ENCODE measurements around the gene LY9. TPM values are rescaled to one million over a fixed set of nuclear protein-coding genes. Genes with fewer than 3 reads are reported as not detected.

Gene LY9
- polyA plus RNA-seq, 1 of the 3 experiments (the other 2 are of a cell fraction) = not detected

DNA sequence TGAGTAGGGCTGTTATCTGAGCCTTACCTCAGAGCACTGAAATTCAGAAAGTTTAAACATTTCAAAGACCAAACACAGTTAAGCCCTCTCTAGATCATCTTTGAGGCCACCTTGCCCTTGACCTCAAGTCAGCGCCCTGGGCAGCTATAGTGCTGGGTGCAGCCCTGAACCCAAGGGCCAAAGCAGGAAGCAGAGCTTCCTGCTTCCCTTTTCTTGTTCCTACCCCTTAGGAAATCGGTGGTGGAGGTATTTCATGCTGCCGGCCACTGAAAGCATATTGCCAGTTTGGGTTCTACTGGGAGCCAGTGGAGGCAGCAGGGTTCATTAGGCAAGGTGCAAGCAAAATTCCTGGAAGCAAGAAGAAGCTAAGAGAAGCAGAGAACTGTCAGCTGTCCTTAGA lies 40.6 kb downstream of the LY9 start:
- ChIA-PET CTCF (interaction anchor here (0.7 kb wide), 1 partner anchor 260 kb away, joined by 3 read pairs; no protein-coding TSS in a partner anchor), POLR2A (no interaction called here)
- 0% methylated on average over 2 of the region's 3 CpGs for WGBS (ENCODE audit: low lambda C conversion rate)
- Histone ChIP-seq H3K36me3 (replicated peaks in 1 of 2; ENCODE audit: control insufficient read depth in 1 of 2, insufficient read depth in 2 of 2, low read length in 1 of 2) (no peaks in the 10 kb centered on the region), H3K4me1 (ENCODE audit: control insufficient read depth in 1 of 2, insufficient read depth in 2 of 2, low read depth in 1 of 2, low read length in 1 of 2) (no peaks in the 10 kb centered on the region), H3K4me3 (ENCODE audit: low read depth in 2 of 2, low read length in 1 of 2) (no peak overlapping the region), H4K20me1 (ENCODE audit: insufficient read depth) (no peaks in the 10 kb centered on the region), H3K27ac (ENCODE audit: low read depth in 2 of 2, low read length in 1 of 2) (no peak overlapping the region), H3K4me2 (no peak overlapping the region), H3F3A (replicated peaks; ENCODE audit: insufficient read depth) (no peaks in the 10 kb centered on the region), H3K9me2 (no peaks in the 10 kb centered on the region), H3K27me3 (ENCODE audit: insufficient read depth) (peaks cover 30% of the 10 kb centered on the region; the same call in 1 of the 2 replicates), H2AFZ (ENCODE audit: low read depth) (no peak overlapping the region), H3K9me3 (no peaks in the 10 kb centered on the region), H3K9ac (no peak overlapping the region), H3K79me2 (ENCODE audit: insufficient read depth) (no peaks in the 10 kb centered on the region)
- TF ChIP-seq FOXM1 (IDR thresholded peaks at IDR 0.05; ENCODE audit: low read depth) (no peak), JUND (IDR thresholded peaks at IDR 0.05) (no peak), MAX (IDR thresholded peaks at IDR 0.05; ENCODE audit: low read depth) (no peak), FOXJ3 (CRISPR knock-in tag; IDR thresholded peaks at IDR 0.05) (no peak), TCF12 (IDR thresholded peaks at IDR 0.05) (no peak), SIN3A (IDR thresholded peaks at IDR 0.05; ENCODE audit: borderline replicate concordance, low read depth, low read length) (no peak), EZH2phosphoT487 (IDR thresholded peaks at IDR 0.05; ENCODE audit: borderline replicate concordance, low read depth) (no peak), MXI1 (IDR thresholded peaks at IDR 0.05; ENCODE audit: low read depth, low read length) (no peak), CHD2 (IDR thresholded peaks at IDR 0.05; ENCODE audit: low read length, partially characterized antibody) (no peak)
- TF ChIP-seq, protein P1, sequence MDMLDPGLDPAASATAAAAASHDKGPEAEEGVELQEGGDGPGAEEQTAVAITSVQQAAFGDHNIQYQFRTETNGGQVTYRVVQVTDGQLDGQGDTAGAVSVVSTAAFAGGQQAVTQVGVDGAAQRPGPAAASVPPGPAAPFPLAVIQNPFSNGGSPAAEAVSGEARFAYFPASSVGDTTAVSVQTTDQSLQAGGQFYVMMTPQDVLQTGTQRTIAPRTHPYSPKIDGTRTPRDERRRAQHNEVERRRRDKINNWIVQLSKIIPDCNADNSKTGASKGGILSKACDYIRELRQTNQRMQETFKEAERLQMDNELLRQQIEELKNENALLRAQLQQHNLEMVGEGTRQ (IDR thresholded peaks at IDR 0.05; ENCODE audit: borderline replicate concordance, low read depth, low read length) = no peak
- TF ChIP-seq, protein P2, sequence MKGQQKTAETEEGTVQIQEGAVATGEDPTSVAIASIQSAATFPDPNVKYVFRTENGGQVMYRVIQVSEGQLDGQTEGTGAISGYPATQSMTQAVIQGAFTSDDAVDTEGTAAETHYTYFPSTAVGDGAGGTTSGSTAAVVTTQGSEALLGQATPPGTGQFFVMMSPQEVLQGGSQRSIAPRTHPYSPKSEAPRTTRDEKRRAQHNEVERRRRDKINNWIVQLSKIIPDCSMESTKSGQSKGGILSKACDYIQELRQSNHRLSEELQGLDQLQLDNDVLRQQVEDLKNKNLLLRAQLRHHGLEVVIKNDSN (IDR thresholded peaks at IDR 0.05; ENCODE audit: borderline replicate concordance, low read depth) = no peak
- no peak for DNase-seq

GRCh38 chr1:160836981-160837557 lies 41.1 kb downstream of the LY9 start:
- TF ChIP-seq GATA2 (CRISPR knock-in tag; IDR thresholded peaks at IDR 0.05) (no peak), MXI1 (IDR thresholded peaks at IDR 0.05; ENCODE audit: low read depth, low read length) (no peak)
- TF ChIP-seq, protein P3, sequence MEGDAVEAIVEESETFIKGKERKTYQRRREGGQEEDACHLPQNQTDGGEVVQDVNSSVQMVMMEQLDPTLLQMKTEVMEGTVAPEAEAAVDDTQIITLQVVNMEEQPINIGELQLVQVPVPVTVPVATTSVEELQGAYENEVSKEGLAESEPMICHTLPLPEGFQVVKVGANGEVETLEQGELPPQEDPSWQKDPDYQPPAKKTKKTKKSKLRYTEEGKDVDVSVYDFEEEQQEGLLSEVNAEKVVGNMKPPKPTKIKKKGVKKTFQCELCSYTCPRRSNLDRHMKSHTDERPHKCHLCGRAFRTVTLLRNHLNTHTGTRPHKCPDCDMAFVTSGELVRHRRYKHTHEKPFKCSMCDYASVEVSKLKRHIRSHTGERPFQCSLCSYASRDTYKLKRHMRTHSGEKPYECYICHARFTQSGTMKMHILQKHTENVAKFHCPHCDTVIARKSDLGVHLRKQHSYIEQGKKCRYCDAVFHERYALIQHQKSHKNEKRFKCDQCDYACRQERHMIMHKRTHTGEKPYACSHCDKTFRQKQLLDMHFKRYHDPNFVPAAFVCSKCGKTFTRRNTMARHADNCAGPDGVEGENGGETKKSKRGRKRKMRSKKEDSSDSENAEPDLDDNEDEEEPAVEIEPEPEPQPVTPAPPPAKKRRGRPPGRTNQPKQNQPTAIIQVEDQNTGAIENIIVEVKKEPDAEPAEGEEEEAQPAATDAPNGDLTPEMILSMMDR (IDR thresholded peaks at IDR 0.05) = no peak
- Histone ChIP-seq H2AFZ (ENCODE audit: low read depth) (no peak overlapping the region), H3K4me1 (ENCODE audit: control insufficient read depth in 1 of 2, insufficient read depth in 2 of 2, low read depth in 1 of 2, low read length in 1 of 2) (no peaks in the 10 kb centered on the region), H4K20me1 (ENCODE audit: insufficient read depth) (no peaks in the 10 kb centered on the region), H3F3A (replicated peaks; ENCODE audit: insufficient read depth) (no peaks in the 10 kb centered on the region), H3K27ac (ENCODE audit: low read depth in 2 of 2, low read length in 1 of 2) (no peak overlapping the region), H3K9me2 (no peaks in the 10 kb centered on the region), H3K9ac (no peak overlapping the region), H3K27me3 (ENCODE audit: insufficient read depth) (peaks cover 34% of the 10 kb centered on the region; the same call in 1 of the 2 replicates), H3K4me3 (ENCODE audit: low read depth in 2 of 2, low read length in 1 of 2) (no peak overlapping the region), H3K9me3 (no peaks in the 10 kb centered on the region), H3K79me2 (ENCODE audit: insufficient read depth) (no peaks in the 10 kb centered on the region), H3K4me2 (no peak overlapping the region), H3K36me3 (replicated peaks in 1 of 2; ENCODE audit: control insufficient read depth in 1 of 2, insufficient read depth in 2 of 2, low read length in 1 of 2) (no peaks in the 10 kb centered on the region)
- 4% methylated on average over 4 of the region's 4 CpGs for WGBS (ENCODE audit: low lambda C conversion rate)
- ChIA-PET POLR2A (no interaction called here), CTCF (interaction anchor here (0.7 kb wide), 1 partner anchor 260 kb away, joined by 3 read pairs; no protein-coding TSS in a partner anchor)
- no peak for DNase-seq

Data from SK-N-SH (cell line).